NB4 (cell line): Measurements from ENCODE around the gene NCAPG.

Source experiments
- MYC ChIP-seq: IDR thresholded peaks from 2 replicates; pipeline ENCODE4 v1.6.1; 2011; ENCODE audit warnings: low read depth, low read length
- POLR2A ChIP-seq: IDR thresholded peaks from 2 replicates; pipeline ENCODE4 v1.6.1; 2011; ENCODE audit warnings: mild to moderate bottlenecking; ENCODE audit not compliant: insufficient read length; ENCODE audit errors: extremely low read depth
- TF ChIP-seq, protein P1 (sequence below): IDR thresholded peaks from 2 replicates; pipeline ENCODE4 v1.6.1; 2011; ENCODE audit warnings: low read depth, low read length
- TF ChIP-seq, protein P2 (sequence below): IDR thresholded peaks from one replicate; pipeline ENCODE4 v1.5.1; 2012; ENCODE audit warnings: low read depth, low read length

DNA sequence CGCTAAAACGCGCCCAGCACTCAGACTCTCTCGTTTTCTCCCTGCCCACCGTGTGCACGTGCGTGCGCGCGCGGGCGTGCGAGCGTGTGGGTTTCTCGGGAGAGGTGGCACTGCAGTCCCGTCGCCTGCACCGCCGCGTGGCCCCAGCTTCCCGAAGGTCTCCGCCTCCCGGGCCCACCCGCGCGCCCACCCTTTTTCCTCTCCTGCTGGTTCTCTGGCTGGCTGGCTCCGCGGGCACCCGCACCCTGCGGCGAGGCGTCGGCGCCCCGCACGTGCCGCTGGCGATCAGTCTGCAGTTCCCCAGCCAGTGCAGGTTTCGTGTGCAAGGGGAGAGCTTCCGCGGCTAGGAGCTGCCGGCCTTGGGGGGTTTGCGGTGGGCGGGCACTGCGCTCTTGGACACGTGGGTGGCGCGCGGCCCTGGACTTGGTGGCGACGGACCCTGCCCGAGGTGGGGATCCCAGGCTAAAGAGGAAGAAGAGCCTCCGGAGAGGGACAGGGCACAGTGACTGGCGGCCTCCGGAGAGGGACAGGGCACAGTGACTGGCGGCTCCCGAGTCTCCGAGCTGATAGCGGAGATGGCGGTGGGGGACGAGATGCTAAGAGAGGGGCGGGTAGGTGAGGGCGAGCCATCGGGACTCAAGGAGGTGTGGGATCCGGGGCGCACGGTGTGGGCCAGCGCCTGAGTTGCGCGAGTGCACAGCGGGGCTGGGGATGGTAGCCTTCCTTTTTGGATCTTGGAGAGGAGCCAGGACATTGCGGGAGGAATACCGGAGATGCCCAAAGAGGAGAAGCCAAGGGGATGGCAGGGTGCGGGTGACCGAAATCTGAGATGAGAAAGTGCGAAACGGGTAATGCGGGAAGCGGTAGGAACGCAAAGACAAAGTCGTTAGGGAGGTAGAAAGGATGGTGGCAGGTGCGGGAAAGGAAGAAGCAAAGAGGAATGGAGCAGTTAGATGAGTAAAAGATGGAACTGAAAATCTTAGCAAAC lies 29.2 kb upstream of the NCAPG start, which contains the start of gene FAM184B:
- no peak for TF ChIP-seq POLR2A
- TF ChIP-seq, protein P1, sequence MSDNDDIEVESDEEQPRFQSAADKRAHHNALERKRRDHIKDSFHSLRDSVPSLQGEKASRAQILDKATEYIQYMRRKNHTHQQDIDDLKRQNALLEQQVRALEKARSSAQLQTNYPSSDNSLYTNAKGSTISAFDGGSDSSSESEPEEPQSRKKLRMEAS, result no peak
- TF ChIP-seq, protein P2, sequence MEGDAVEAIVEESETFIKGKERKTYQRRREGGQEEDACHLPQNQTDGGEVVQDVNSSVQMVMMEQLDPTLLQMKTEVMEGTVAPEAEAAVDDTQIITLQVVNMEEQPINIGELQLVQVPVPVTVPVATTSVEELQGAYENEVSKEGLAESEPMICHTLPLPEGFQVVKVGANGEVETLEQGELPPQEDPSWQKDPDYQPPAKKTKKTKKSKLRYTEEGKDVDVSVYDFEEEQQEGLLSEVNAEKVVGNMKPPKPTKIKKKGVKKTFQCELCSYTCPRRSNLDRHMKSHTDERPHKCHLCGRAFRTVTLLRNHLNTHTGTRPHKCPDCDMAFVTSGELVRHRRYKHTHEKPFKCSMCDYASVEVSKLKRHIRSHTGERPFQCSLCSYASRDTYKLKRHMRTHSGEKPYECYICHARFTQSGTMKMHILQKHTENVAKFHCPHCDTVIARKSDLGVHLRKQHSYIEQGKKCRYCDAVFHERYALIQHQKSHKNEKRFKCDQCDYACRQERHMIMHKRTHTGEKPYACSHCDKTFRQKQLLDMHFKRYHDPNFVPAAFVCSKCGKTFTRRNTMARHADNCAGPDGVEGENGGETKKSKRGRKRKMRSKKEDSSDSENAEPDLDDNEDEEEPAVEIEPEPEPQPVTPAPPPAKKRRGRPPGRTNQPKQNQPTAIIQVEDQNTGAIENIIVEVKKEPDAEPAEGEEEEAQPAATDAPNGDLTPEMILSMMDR, result no peak
- TF ChIP-seq MYC, result no peak
